GM20000 (cell line): ENCODE measurements around the gene TOX2.

ENCODE experiments used
- DNase-seq: peaks from one replicate; pipeline ENCODE4 v3.0.0; 2012; ENCODE audit warnings: low spot score
- TF ChIP-seq, protein P1 (sequence below): IDR thresholded peaks from 2 replicates; pipeline ENCODE4 v1.5.1; 2012; ENCODE audit warnings: mild to moderate bottlenecking, control low read depth; ENCODE audit errors: extremely low read depth, missing control alignments

The TOX2 gene

DNA sequence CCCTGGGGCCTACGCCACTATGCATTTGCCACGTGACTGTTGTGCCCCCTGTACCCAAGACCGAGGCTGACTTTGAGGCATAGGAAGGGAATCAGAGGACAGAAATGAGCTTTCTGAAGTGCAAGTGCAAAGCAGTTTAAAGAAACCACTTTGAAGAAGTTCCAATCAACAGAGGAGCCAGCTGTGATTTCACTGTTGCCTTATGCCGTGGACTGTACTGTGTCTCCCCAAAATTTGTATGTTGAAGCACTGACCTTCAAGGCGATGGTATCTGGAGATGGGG is 161.2 kb downstream of the TOX2 start:
- DNase-seq = no peak
- TF ChIP-seq, protein P1, sequence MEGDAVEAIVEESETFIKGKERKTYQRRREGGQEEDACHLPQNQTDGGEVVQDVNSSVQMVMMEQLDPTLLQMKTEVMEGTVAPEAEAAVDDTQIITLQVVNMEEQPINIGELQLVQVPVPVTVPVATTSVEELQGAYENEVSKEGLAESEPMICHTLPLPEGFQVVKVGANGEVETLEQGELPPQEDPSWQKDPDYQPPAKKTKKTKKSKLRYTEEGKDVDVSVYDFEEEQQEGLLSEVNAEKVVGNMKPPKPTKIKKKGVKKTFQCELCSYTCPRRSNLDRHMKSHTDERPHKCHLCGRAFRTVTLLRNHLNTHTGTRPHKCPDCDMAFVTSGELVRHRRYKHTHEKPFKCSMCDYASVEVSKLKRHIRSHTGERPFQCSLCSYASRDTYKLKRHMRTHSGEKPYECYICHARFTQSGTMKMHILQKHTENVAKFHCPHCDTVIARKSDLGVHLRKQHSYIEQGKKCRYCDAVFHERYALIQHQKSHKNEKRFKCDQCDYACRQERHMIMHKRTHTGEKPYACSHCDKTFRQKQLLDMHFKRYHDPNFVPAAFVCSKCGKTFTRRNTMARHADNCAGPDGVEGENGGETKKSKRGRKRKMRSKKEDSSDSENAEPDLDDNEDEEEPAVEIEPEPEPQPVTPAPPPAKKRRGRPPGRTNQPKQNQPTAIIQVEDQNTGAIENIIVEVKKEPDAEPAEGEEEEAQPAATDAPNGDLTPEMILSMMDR = no peak

DNA sequence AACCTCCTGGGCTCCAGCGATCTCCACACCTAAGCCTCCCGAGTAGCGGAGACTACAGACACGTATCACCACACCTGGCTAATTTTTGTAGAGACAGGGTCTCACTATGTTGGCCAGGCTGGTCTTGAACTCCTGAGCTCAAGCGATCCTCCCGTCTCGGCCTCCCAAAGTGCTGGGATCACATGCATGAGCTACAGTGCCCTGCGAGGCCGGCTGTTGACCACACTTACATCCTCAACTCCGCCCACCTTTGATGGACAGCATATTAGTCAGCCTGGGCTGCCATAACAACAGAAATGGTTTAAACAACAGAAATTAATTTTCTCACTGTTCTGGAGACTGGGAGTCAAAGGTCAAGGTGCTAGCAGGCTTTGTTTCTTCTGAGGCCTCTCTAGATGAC is 164.6 kb downstream of the TOX2 start:
- no peak for DNase-seq
- TF ChIP-seq, protein P1 = no peak

DNA sequence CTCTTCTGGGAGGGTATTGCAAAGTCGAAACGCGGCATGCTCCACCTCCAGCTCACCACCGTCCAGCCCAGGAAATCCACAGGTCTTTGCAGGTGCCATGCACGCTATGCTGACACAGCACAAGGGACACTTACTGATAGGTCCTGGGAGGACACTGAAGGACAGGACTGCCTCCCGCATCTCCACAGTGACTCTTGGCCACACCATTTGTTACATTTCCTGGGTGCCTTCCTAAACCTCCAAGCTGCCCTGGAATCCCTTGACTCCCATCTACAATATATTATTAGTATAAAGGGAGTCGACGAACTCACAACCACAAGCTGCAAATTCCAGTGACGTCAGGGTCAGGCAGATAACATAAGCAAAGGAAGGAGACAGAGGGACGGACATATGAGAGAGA is 165.4 kb downstream of the TOX2 start:
- DNase-seq = no peak
- TF ChIP-seq, protein P1 = no peak

DNA sequence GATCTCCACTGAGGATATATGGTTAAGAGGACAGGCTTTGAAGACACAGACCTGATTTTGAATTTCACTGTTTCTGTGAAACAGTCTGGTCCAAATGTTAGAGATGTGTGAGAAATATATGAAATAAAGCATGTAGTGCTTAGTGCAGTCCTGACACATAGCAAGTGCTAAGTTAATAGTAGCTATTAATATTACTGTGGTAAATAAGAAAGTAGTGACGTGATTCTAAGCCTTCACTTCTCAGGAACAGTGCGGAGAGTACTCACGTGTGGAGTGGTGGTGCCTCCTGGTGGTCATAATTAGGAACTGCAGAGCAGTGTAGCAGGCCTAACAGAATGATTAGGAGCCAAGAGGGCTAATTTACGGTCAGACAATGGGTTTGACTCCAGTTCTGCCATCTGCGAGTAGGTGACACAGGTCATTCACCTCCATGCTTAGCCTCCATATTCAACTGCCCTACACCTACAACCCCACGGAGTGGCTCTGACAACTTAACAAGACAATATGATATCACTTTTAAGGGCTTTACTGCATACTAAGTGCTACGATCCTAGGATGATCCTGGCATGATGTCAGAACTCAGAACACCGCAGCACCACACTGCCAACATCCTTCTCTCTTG is 166.1 kb downstream of the TOX2 start:
- TF ChIP-seq, protein P1 = peak; percentile 95
- peak; percentile 84 for DNase-seq

DNA sequence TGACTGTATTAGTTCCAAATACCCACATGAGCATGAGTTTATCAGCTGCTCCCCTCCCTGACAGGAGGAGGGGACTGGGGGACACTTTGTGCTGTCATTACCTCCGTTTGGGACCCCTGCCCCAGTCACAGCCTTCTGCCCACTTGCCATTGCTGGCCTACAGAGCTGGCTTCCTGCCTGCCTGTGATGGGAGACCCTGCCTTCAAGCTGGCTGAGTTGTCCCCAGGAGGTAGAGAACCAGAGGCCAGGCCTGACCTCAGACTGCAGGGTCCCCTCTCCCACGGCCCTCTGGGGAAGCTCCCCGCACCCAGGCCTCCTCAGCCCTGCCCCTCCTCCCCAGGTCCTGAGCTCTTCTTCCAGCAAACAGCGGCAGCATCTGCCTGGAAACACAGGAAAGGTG is 166.8 kb downstream of the TOX2 start:
- TF ChIP-seq, protein P1 = no peak
- no peak for DNase-seq

DNA sequence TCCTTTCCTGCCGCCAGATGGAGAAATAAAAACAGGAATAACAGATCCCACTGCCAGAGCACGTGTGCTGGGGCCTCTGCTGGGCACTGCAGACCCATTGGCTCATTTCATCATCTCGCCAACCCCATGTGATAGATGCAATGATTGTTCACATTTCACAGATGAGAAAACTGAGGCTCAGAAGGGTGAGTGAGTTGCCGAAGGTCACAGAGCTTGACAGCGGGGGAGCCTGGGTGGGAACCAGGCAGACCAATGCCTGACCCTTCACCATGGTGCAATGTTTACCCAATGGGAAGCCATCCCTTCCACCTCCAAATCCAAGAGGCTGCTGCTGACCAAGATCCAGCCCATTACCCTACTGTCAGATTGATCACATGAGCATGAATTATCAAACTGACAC is 167.2 kb downstream of the TOX2 start:
- TF ChIP-seq, protein P1 = no peak
- no peak for DNase-seq

DNA sequence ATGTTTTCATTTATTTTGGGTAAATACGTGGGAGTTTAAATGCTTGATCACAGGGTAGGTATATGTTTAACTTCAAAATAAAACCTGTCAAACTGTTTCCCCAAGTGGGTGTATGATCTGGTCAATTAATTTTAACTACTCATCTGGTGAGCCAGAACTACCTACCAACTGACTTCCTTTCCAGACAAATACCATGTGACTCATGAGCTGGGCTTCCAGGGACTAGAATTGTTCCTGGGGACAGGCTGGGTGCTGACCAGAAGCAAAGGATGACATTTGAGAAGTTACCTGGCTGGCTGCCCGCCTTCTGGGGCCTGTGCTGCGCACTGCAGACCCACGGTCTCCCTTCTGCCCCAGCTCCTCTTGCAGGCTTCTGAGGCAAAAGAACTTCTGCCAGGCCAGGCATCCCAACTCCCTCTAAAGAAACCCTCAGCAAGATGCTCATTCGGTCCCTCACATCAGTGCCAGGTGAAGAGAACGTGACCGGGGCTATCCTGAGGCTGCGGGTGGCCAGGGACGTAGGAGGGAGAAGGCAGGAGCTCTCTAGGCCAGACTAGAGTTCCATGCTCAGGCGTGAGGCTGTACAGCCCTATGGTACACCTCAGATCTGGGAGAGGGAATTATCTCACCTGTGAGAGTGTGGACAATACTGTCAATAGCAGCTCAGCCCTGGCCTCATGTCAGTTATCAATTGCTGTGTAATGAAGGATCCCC is 168.7 kb downstream of the TOX2 start:
- TF ChIP-seq, protein P1 = no peak
- DNase-seq = no peak
